Stimulated activated CD4-positive, alpha-beta T cell treated with anti-CD3 and anti-CD28 coated beads, TNF-alpha, amount 100 ng/mL, for 48 hours (primary cell): ENCODE results near the gene TNS4.

Source experiments
- DNase-seq, 3 donors: peaks; one replicate each; pipeline ENCODE4 v3.0.0-alpha.2; 2020; ENCODE audit warnings: low read depth in 3 of 3

Gene TNS4

GRCh38 chr17:40535438-40535837 lies 34.0 kb upstream of the TNS4 start:
- no peak for DNase-seq

- DNase-seq, result no peak
These were observed 33.2 kb upstream of the TNS4 start for GRCh38 chr17:40534371-40535189.

GRCh38 chr17:40533896-40534295 lies 32.5 kb upstream of the TNS4 start:
- no peak for DNase-seq

- no peak for DNase-seq
These were observed 31.3 kb upstream of the TNS4 start for GRCh38 chr17:40532520-40533253.

- DNase-seq, result peak; percentile 68 to 84 (median 81)
These were observed 29.9 kb upstream of the TNS4 start for GRCh38 chr17:40531051-40531991.

GRCh38 chr17:40530531-40530994 lies 29.1 kb upstream of the TNS4 start:
- no peak for DNase-seq

GRCh38 chr17:40529991-40530390 lies 28.6 kb upstream of the TNS4 start:
- DNase-seq, result no peak

- DNase-seq, result no peak
These were observed 27.4 kb upstream of the TNS4 start for GRCh38 chr17:40528692-40529417.

GRCh38 chr17:40526668-40527067 lies 25.2 kb upstream of the TNS4 start:
- DNase-seq, result no peak

- no peak for DNase-seq
These were observed 23.9 kb upstream of the TNS4 start for GRCh38 chr17:40525294-40525693.

- no peak for DNase-seq
These were observed 23.0 kb upstream of the TNS4 start for GRCh38 chr17:40524243-40524965.

GRCh38 chr17:40522961-40523310 lies 21.5 kb upstream of the TNS4 start:
- no peak for DNase-seq

GRCh38 chr17:40522250-40522960 lies 21.0 kb upstream of the TNS4 start:
- DNase-seq, result no peak

- DNase-seq, result no peak
These were observed 19.6 kb upstream of the TNS4 start for GRCh38 chr17:40520991-40521453.

GRCh38 chr17:40519089-40519775 lies 17.8 kb upstream of the TNS4 start:
- no peak for DNase-seq

GRCh38 chr17:40518401-40519088 lies 17.1 kb upstream of the TNS4 start:
- DNase-seq, result no peak

GRCh38 chr17:40517981-40518380 lies 16.6 kb upstream of the TNS4 start:
- DNase-seq, result no peak

- no peak for DNase-seq
These were observed 15.9 kb upstream of the TNS4 start for GRCh38 chr17:40517286-40517662.
